OCI-LY7 (cell line): Measurements from ENCODE around the gene GPR183.

Experiments used
- CTCF ChIP-seq: fragments of 200-600 bp; sonication (generic); conservative IDR thresholded peaks from 2 replicates; pipeline ENCODE4 v1.5.1; 2014; ENCODE audit warnings: mild to moderate bottlenecking, antibody characterized with exemption, low read length, moderate library complexity, mixed read lengths
- EZH2phosphoT487 ChIP-seq: fragments of 200-600 bp; sonication (generic); IDR thresholded peaks from 2 replicates; pipeline ENCODE4 v1.6.1; 2018; ENCODE audit warnings: low read depth, borderline replicate concordance, mild to moderate bottlenecking, mixed run types, antibody characterized with exemption, low read length, moderate library complexity, mixed read lengths

GRCh38 chr13:99272481-99272880 is 34.7 kb downstream of the GPR183 start:
- no peak for TF ChIP-seq CTCF
- TF ChIP-seq EZH2phosphoT487: no peak
